Right forelimb (tissue), 1 donor: Measurements from ENCODE around the gene TMEM144.

Experiments
- DNase-seq: peaks from one replicate; pipeline ENCODE4 v3.0.0-alpha.2; 2018

TMEM144 gene

DNA sequence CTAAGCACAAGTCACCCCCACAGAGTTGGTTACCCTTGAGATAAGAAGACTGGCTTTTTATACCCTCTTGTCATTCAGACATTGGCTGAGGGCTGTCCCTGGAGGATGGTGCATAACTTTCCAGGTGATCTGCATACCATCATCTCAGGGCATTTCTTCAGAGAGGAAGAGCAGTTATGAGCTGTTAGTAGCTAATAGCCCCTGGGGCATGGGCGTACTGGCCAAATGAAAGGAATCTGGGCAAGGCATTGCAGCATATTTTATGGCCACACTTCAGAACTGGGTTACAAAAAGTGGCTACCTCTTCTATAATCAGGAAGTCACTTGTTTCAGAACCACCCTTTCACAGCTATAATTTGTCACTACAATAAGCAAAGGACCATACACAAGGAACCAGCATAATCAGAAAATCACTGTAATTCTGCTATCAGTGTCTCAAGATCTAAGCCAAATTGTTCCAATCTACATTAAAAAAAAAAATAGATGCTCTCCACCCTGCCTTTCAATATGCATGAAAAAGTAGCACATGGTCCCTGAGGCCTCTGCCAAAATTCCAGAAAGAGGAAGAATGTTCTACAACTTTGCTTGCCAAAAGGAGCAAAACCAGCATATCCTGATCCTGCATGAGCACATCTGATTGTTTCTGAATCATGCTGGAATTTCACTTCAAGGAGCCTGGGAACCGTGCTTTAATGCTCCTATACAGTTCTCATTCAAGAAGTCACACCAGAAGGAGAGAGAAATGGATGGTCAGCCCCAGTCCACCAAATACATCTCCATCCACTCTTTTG is 92.0 kb downstream of the TMEM144 start:
- no peak for DNase-seq

DNA sequence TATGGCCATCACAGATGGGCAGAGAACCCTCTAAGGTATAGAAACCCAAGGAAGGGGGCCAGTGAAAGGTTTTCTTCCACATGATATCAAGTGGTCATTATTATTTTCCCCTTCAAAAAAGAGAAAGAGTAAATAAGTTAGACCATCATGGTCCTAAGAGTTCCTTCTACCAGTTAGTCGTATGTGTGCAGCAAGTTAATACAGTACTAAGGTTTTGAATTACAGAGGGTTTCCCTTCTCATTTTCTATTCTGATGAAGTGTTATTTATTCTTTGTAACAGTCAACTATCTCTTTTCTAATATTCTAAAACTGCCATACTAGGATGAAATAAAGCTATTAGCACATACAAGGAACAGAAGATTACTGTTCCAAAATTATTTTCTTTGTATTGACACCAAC is 94.4 kb downstream of the TMEM144 start:
- DNase-seq = no peak
